GM19438 (cell line): ENCODE data around the gene OGT.
A peak's percentile ranks its signal among the peaks of the same experiment; 100 is the strongest.
"Not testable (repeated sequence)": the region's sequence is repeated elsewhere in the genome, so short reads cannot be mapped to it uniquely, and the experiment has no call there.

Source experiments
- ATAC-seq: cut with Tn5 transposase; IDR thresholded peaks from one replicate; pipeline ENCODE4 v1.9.1; 2021; ENCODE audit warnings: low read depth; ENCODE audit not compliant: unreplicated experiment

OGT gene

DNA sequence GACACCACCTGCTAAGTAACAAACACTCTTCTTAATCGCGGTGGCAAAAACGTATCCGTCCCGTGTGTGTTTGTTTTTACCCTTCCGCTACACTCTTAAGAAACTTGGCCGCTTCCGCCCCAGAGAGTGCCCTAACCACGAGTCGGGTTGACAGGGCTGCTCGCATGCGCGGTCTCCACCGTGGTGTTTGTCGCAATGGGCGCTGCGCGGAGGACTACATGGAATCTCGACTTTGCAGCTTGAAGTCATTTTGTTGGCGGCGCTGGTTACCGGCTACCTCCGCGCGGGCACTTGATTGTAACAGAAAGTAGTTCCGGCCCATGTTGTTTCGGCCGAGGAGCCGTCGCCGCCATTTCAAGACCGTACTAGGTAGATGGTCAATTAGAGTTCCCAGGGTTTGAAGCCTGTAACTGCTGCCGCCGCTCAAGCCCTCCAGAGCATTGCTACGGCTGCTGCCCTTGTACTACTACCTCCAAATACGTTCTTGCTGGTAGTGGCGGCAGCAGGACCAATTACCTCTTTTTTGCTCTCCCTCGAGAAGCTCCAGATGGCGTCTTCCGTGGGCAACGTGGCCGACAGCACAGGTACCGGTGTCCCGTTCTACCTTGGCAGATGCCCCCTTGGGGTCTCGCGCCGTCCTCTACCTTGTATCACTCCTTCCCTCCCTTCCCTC, at the start of gene OGT:
OGT (plus strand) TSS at position 352 of the 673 bp plus-strand sequence; CDS start at position 548, 196 bp downstream.
- ATAC-seq, result peak; percentile 80

DNA sequence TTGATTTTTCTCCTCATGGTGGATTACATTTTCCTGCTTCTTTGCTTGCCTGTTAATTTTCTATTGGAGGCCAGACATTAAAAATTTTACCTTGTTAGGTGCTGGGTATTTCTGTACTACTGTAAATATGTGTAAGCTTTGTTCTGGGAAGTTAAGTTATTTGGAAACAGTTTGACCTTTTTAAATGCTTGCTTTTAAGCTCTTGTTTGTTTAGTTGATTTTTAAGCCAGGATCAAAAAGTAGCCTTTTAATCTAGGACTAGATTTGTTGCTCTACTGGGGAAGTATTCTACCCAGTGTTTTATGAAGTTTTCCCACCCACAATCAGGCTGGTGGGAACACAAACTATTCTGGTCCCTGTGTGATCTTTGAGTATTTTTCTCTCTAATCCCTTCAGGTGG, 45.1 kb upstream of the OGT start:
- ATAC-seq, result no peak

GRCh38 chrX:71489540-71489939, 43.4 kb upstream of the OGT start:
- ATAC-seq, result no peak

DNA sequence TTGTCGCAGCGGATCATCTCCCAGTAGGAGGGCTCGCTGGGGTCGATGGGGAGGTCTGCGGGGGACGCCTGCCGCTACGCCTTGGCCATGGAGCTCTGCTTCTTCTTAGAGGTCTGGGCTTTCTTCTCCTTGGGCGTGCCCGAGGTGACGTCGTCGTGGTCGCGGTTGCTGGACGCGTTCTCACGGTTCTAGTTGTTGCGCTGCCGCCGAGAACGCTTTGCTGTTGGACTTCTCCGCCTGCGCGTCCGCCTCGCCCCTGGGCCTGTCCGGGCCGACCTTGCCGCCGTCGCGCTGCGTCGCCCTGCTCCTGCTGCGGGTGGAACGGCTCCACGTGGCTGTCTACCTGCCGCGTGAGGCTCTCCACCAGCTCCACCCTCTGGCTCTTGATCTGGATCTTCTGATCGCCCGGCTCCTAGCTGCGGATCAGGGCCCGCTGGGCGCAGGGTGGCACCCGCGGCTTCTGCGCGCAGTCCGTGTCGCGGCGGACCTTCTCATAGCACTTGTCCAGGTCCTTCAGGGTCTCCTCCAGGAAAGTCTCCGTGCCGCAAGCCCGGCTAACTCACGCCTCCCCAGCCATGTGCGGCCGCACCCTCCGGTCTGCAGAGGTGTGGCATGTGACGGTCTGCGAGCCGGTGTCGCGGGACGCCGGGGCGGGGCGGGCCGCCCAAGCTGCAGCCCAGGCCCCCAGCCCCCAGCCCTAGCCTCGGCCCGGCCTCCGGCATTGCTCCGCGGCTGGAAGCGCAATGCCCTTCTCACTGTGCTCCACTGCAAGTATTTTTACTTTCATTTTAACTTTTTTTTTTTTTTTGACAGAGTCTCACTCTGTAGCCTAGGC, 40.5 kb upstream of the OGT start:
- peak; percentile 54 for ATAC-seq

GRCh38 chrX:71493111-71493613, 39.7 kb upstream of the OGT start:
- ATAC-seq, result no peak

GRCh38 chrX:71495979-71496378, 36.9 kb upstream of the OGT start:
- not testable (repeated sequence) for ATAC-seq

DNA sequence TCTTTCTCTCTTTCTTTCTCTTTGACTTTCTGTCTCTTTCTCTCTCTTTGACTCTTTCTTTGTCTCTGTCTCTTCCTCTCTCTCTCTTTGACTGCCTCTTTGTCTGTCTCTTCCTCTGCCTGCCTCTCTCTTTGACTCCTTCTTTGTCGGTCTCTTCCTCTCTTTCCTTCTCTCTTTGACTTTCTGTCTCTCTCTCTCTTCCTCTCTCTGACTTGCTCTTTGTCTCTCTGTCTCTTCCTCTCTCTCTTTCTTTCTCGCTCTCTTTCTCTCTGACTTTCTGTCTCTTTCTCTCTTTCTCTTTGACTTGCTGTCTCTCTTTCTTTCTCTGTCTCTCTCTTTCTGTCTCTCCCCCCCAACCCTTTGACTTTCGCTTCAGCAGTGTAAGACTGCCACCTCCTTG, 36.4 kb upstream of the OGT start:
- ATAC-seq, result no peak

DNA sequence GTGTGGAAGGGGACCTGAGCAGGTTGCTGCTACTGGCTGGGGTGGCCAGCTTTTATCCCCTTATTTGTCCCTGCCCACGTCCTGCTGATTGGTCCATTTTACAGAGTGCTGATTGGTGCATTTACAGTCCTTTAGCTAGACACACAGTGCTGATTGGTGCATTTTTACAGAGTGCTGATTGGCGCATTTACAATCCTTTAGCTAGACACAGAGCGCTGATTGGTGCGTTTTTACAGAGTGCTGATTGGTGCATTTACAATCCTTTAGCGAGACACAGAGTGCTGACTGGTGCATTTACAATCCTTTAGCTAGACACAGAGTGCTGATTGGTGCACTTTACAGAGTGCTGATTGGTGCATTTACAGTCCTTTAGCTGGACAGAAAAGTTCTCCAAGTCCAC, 30.8 kb upstream of the OGT start:
- ATAC-seq, result not testable (repeated sequence)

DNA sequence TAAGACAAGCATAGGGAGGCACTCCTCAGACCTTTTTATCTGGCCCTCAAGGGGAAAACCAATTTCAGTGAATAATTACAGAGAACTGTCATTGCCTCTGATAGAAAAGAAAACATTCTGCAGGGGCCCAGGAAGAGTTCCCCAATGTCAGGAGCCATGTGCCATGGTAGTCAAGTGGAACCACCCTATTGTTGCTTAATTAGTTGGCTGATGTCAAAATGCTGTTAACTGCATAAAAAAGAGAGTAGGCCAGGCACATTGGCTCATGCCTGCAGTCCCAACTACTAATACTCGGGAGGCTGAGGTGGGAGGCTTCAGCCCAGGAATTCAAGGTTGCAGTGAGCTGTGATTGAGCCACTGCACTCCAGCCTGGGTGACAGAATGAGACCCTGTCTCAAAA, 28.6 kb upstream of the OGT start:
- ATAC-seq, result no peak

DNA sequence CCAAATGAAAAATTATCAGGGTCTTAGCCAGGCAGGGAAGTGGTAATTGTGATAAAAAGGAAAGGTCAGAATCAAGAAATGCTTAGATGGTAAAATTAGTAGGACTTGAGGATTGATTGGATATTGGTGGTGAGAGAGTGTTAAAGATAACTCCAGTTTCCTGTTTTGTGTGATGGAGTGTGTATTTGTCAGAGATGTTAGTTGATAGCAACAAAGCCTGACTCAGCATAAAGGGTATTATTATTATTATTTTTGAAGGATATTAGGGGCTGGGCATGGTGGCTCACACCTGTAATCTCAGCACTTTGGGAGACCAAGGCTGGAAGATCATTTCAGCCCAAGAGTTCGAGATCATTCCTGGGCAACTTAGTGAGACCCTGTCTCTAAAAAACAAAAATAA, 23.6 kb upstream of the OGT start:
- ATAC-seq, result no peak

DNA sequence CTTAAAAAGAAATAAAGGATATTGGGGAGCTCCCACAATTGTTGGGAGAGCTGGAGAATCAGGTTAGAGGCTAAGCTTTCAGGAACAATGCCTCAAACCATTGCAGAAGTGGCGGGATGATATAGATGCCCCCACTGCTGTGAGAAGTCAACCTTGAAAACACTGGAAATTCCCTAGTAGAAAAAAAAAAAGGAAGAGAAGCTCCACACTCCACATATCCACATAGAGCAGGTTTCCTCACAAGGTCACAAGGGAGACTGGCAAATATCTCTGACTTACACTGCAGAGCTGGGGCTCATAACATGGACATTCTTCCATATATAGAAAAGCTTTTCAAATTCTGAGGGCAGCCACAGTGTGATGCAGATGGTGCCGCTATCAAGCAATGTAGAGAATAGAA, 22.7 kb upstream of the OGT start:
- ATAC-seq, result no peak

DNA sequence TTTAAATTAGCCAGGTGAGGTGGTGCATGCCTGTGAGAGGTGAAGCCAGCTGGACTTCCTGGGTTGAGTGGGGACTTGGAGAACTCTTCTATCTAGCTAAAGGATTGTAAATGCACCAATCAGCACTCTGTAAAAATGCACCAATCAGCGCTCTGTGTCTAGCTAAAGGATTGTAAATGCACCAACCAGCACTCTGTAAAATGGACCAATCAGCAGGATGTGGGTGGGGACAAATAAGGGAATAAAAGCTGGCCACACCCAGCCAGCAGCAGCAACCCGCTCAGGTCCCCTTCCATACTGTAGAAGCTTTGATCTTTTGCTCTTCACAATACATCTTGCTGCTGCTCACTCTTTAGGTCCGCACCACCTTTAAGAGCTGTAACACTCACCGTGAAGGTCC, 19.2 kb upstream of the OGT start:
- ATAC-seq, result not testable (repeated sequence)

GRCh38 chrX:71514367-71515037, 18.4 kb upstream of the OGT start:
- ATAC-seq, result no peak

DNA sequence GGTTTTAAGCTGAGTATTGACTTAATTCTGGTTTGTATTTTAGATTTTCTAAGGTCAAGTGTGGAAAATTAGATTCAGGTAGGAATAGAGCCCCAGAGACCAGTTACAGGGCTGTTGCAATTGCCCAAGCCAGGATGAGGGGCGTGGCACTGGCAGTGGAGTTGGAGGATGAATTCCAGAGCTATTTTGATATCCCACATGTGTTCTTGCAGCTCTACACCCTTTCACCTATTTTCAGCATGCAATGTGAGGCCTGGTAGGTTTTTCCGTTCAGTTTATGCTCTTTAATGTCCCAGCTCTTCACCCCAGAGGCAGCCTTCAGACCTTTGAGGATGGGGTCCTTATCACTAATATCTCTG, 17.9 kb upstream of the OGT start:
- ATAC-seq, result no peak

DNA sequence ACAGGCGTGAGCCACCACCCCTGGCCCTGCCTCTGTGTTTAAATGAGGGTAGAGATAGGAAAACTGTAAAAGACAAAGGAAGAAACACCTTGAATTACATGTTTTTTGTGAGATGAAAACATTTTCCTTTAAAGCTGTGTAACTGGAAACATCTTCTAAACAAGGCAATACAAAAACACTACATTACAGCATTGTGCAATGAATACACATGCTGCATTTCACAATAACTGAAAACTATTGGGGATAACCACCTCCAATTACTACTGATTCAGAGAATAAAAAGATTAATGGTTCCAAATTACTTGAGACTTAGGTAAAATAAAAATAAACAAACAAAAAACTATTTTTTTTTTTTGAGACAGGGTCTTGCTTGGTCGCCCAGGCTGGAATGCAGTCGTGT, 7.6 kb upstream of the OGT start:
- ATAC-seq, result no peak

GRCh38 chrX:71532078-71532752, 689 bp upstream of the OGT start:
- no peak for ATAC-seq

DNA sequence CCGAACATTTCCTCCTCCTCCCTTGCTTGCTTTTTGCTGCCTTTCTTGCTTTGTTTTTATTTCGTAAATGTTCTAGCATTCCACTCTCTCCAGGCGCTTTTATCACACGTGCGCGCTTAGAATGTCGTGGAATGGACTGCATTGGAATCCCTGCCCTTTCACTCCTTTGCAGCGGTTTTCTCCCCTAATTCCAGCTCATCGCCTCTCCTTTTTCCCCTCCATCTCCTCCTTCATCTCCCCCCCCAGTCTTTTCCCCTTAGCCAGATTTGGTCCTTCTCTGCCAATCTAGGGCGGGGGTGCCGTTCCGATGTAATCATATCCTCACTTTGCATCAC, 579 bp downstream of the OGT start:
- no peak for ATAC-seq

- ATAC-seq, result no peak
Measured at GRCh38 chrX:71533851-71534561, 1.1 kb downstream of the OGT start.

DNA sequence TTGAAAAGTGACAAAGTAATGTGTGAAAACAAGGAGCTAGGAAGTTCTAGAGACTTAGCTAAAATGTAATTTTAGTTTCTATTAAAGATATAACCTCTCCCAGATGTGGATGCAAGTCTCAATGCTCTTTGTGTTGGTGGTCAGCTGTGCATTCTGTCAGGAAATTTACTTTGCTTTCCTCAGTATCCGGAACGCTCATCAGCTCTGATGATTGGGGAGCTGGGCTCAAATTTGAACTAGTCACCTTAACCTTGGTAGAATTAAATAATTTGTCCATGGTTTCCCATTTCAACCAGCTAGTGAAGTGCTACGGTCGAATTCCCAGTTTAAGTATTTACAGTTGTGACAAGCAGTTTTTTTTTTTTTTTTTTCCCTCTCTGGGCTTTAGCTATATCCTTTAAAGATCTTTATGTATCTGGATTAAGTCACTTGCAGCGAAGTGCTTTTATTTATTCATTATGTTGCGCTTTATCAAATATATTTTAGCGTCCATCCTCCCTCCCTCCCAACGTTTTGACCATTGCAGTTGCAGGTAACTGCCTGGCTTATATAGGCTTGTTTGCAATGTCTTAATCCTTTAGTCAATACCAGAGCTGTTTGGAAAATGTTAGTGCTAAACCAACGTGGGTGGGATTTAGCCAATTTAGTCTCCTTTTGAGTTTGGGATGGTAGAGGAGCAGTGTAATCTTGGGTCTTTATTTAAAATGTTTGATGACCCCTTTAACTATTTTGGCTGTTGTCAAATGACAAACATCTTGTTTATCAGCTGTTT, 2.1 kb downstream of the OGT start:
- ATAC-seq, result no peak

GRCh38 chrX:71536285-71536684, 3.4 kb downstream of the OGT start:
- ATAC-seq, result no peak
